Right cardiac atrium (tissue), 5 donors: Measurements from ENCODE around the gene UNC13C. TPM values are rescaled to one million over a fixed set of nuclear protein-coding genes. Genes with fewer than 3 reads are reported as not detected.
"Not testable (repeated sequence)": the region's sequence is repeated elsewhere in the genome, so short reads cannot be mapped to it uniquely, and the experiment has no call there.

Experiments used
- ATAC-seq, 2 donors: fragments of 200-7000 bp; cut with Tn5 transposase; one replicate each; pipeline versions ENCODE4 v1.8.0 to v1.9.1; 2020; ENCODE audit warnings: moderate library complexity in 2 of 2, mild to moderate bottlenecking in 1 of 2
- DNase-seq, 3 donors: peaks; one replicate each; pipeline ENCODE4 v3.0.0-alpha.2; 2020
- H3K27ac ChIP-seq: one replicate; pipeline ENCODE4 v1.5.1; 2013; ENCODE audit warnings: mild to moderate bottlenecking, low read length, control low read depth, moderate library complexity
- H3K27me3 ChIP-seq: one replicate; pipeline ENCODE4 v1.6.1; 2013; ENCODE audit not compliant: control insufficient read depth, insufficient read depth
- H3K4me1 ChIP-seq: one replicate; pipeline ENCODE4 v1.6.1; 2013; ENCODE audit warnings: low read length; ENCODE audit not compliant: control insufficient read depth, insufficient read depth
- H3K4me3 ChIP-seq: one replicate; pipeline ENCODE4 v1.5.1; 2013; ENCODE audit warnings: low read length, control low read depth
- H3K9me3 ChIP-seq: one replicate; pipeline ENCODE4 v1.6.1; 2013; ENCODE audit warnings: low read length; ENCODE audit not compliant: control insufficient read depth
- WGBS: extraction: QIAGEN DNeasy Blood & Tissue Kit; methylation state at CpG from one replicate; pipeline ENCODE4 v1.1.7; 2013; 5-methylcytosine and 5-hydroxymethylcytosine counted together
- intact Hi-C, 4 donors: fragments of 100-400 bp; cut with DNase I; formaldehyde crosslinking; loops; one replicate each; pipeline versions ENCODE4 v1.11.0 to v1.14.0; 2022 to 2023
- polyA plus RNA-seq: library from polyadenylated mRNA; stranded (reverse); fragments of 200-250 nt; gene quantifications from one replicate; pipeline ENCODE4 v1.2.3, GENCODE V29; 2013
- total RNA-seq, 4 donors: library from RNA; stranded (reverse); fragmentation: NEBNext Ultra II Directional; extraction: Animal tissue kit (Norgen Biotek cat#: 25700); gene quantifications; one replicate each; pipeline ENCODE4 v1.2.1, GENCODE V29; 2021
- donor health status: healthy with polysubstance abuse.
- donor health status: DM: no; HTN: yes; CAD: no.
- donor health status: DM: no; HTN: no; CAD: no.
- donor health status: DM: no; HTN: yes; CAD: no; lungs with severe emphysema.
- donor health status: DM: yes; HTN: yes; CAD: no.

Gene UNC13C
- total and polyA plus RNA-seq, 5 donors, result 0.05 to 0.57 (median 0.21) TPM

DNA sequence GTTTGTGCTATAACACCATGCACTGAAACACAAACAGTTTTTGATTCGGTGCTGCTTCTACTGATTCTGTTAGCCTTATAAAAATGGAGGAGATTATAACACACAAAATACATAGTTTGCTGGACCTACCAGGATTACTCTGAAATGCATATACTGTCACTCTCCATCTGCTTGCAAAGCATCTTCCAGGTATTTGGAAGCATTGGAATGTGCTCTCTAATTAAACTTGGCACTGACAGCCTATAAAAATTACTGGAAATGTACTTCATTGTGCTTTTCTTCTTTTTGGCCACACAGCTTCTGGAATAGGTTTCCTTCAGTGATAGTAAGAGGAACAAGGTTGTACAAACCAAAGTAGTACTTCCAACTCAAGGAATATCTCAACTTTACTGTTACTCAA is 376.1 kb downstream of the UNC13C start:
- intact Hi-C loops, result no loop called here
- Histone ChIP-seq H3K4me3 (no peak overlapping the region), H3K9me3 (no peaks in the 10 kb centered on the region), H3K27me3 (no peaks in the 10 kb centered on the region), H3K4me1 (no peaks in the 10 kb centered on the region), H3K27ac (no peak overlapping the region)
- WGBS, result 41% methylated on average over 1 of the region's 1 CpG
- DNase-seq (no peak), ATAC-seq (no peak)

DNA sequence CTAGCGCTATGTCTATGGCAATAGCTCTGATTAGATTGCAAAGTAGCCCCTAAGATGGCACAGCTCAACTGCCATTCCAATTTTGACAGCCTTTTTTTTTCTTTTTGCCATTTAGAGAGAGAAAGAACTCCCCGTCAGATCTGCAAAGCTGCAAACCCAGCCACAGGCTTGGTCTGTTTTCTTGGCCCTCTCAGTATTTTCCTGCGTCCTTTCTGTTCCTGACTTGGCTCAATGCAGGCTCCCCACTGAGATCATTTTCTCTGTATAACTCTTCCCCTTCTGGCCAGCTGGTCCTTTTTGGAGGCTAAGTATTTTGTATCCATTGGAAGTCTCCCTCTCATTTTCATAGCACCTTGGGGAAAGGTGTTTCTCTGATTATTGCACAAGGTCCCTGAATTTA is 386.7 kb downstream of the UNC13C start:
- Histone ChIP-seq H3K4me1 (no peaks in the 10 kb centered on the region), H3K27me3 (no peaks in the 10 kb centered on the region), H3K9me3 (no peaks in the 10 kb centered on the region), H3K27ac (no peak overlapping the region), H3K4me3 (no peak overlapping the region)
- ATAC-seq, result no peak
- 66% methylated on average over 3 of the region's 3 CpGs for WGBS
- intact Hi-C loops, result no loop called here
- no peak for DNase-seq

DNA sequence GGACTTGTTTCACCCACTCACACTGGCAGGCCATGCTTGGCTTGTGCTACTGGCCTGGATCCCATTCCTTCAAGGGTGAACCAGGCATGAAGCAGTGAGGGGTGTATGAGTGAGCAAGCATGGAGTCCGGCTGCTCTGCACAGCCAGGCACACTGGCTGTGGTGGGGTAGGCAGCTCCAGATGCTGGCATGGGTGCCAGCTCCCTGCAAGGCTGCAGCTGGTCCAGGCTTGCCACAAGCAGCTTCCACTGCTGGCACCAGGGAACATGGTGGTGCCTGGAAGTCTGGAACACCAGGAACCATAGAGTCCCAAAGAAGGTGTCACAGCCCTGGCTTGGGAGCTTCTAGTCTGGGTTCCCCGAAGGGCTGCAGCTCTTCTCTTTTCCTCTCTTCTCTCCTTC is 395.1 kb downstream of the UNC13C start:
- no peaks in the 10 kb centered on the region for H3K27me3 ChIP-seq
- no peaks in the 10 kb centered on the region for H3K9me3 ChIP-seq
- 90% methylated on average over 2 of the region's 2 CpGs for WGBS
- DNase-seq, result no peak
- no peak overlapping the region for H3K27ac ChIP-seq
- intact Hi-C loops, result no loop called here
- no peak for ATAC-seq
- no peak overlapping the region for H3K4me3 ChIP-seq
- H3K4me1 ChIP-seq, result no peaks in the 10 kb centered on the region

DNA sequence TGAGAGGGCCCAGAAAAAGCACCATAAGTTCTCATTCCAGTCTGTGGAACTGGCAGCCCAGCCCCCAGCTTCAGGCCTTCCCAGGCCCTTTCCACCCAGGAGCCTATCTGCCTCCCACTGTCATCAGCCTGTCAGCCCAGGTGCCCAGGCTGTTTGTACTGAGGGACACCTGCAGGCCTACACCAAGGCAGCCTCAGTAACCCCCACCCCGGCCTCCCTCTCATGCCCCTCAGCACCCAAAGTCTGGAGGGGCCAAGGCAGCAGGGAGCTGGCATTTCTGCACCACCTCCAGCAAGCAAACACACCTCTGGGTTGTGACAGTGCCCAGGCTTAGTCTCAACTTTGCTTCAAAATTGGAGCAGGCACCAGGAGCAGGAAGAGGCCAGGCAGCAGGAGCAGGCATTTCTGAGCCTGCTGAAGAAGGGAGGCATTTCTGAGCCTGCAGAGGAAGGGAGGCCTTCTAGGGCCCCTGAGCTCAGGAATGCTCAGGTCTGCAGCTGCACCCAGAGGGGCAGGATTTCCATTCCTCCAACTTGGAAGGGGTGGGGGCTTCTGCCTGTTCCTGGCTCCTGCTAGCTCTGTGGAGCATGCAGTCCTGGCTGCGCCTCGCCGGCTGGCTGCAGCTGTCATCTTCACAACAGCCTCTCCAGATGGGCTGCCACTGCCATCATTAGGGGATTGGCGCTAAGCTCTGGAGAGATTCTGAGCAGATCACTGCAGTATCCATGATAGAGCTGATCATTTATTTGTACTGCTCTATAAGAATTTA is 396.1 kb downstream of the UNC13C start:
- WGBS, result 84% methylated on average over 5 of the region's 5 CpGs
- H3K4me1 ChIP-seq, result no peaks in the 10 kb centered on the region
- no peak overlapping the region for H3K27ac ChIP-seq
- no peaks in the 10 kb centered on the region for H3K9me3 ChIP-seq
- no peaks in the 10 kb centered on the region for H3K27me3 ChIP-seq
- no peak for ATAC-seq
- no peak overlapping the region for H3K4me3 ChIP-seq
- no peak for DNase-seq
- intact Hi-C loops, result no loop called here

DNA sequence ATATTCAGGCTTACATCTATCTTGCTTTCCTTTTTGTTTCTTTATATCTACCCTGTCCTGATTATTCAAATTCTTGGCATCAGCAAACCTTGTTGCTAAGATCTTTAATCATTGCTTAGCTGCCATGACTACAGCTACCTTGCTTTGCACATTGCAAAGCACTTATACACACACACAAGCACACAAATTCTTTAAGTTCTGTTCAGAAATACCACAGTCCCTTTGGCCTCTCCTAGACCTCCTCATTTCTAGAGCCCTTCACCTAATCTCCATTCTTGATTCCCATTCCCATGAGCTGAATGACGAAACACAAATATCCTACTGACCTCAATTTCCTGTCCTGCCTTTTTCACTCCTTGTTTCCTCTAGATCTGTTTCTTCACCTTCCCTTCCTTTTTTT is 409.6 kb downstream of the UNC13C start:
- intact Hi-C loops, result no loop called here

DNA sequence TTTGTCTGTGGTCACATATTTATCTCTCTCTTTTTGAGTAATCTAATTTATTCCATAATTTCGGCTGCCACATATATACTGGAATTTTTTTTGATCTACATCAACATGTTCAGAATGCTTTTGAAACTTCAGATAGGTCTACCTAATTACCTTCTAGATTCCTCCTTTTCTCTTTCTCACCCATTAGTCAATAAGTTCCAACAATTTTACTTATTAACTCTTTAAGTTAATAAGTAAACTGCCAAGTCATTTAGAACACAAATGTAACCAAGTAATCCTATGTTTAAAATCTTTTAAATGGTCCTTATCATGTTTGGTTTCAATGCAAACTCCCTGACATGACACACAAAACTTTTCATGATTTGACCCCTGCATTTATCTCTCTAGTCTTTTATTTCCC is 410.5 kb downstream of the UNC13C start:
- intact Hi-C loops, result no loop called here
- WGBS, result 81% methylated on average over 1 of the region's 1 CpG
- no peak for DNase-seq
- no peaks in the 10 kb centered on the region for H3K4me1 ChIP-seq
- no peak overlapping the region for H3K27ac ChIP-seq
- no peaks in the 10 kb centered on the region for H3K27me3 ChIP-seq
- H3K4me3 ChIP-seq, result no peak overlapping the region
- ATAC-seq, result no peak
- H3K9me3 ChIP-seq, result no peaks in the 10 kb centered on the region

More for the DNA sequence above, 409.6 kb downstream of the UNC13C start:
- Histone ChIP-seq H3K4me1 (no peaks in the 10 kb centered on the region), H3K27me3 (no peaks in the 10 kb centered on the region), H3K4me3 (no peak overlapping the region), H3K27ac (no peak overlapping the region), H3K9me3 (no peaks in the 10 kb centered on the region)
- ATAC-seq (no peak), DNase-seq (no peak)
- 48% methylated on average over 1 of the region's 1 CpG for WGBS

DNA sequence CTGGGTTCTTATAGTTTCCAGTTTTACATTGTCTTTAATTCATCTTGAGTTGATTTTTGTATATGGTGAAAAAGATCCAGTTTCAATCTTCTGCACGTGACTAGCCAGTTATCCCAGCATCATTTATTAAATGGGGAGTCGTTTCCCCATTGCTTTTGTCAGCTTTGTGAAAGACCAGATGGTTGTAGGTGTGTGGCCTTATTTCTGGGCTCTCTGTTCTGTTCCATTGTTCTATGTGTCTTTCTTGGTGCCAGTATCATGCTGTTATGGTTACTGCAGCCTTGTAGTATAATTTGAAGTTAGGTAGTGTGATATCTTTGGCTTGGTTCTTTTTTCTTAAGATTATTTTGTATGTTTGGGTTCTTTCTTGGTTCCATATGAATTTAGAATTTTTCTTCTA is 432.2 kb downstream of the UNC13C start:
- ATAC-seq, result no peak
- intact Hi-C loops, result no loop called here
- no peaks in the 10 kb centered on the region for H3K9me3 ChIP-seq

DNA sequence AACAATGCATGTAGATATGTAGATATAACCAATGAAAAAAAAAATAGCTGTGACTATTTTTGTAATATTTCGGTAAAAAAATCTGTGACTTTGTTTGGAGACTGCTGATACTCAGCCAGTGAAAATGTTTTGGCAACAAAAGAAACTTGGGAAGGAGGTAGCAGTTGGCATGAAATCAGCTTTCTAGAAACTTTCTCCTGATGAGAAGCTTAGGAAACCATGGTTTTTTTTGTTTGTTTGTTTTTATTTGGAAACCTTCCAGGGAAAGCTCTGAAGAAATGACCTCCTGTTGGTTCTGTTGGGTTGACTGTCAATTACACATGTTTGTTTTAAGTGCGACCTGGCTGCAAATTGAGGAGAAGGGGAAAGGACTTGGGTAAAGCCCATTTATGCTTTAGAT is 445.9 kb downstream of the UNC13C start:
- Histone ChIP-seq H3K4me1 (no peaks in the 10 kb centered on the region), H3K4me3 (no peak overlapping the region), H3K9me3 (no peaks in the 10 kb centered on the region), H3K27me3 (no peaks in the 10 kb centered on the region), H3K27ac (no peak overlapping the region)
- WGBS, result 32% methylated on average over 2 of the region's 2 CpGs
- DNase-seq (no peak), ATAC-seq (no peak)
- intact Hi-C loops, result no loop called here

More for the DNA sequence above, 432.2 kb downstream of the UNC13C start:
- Histone ChIP-seq H3K27ac (no peak overlapping the region), H3K4me3 (no peak overlapping the region), H3K27me3 (no peaks in the 10 kb centered on the region), H3K4me1 (no peaks in the 10 kb centered on the region)
- no peak for DNase-seq
- 71% methylated on average over 2 of the region's 2 CpGs for WGBS

DNA sequence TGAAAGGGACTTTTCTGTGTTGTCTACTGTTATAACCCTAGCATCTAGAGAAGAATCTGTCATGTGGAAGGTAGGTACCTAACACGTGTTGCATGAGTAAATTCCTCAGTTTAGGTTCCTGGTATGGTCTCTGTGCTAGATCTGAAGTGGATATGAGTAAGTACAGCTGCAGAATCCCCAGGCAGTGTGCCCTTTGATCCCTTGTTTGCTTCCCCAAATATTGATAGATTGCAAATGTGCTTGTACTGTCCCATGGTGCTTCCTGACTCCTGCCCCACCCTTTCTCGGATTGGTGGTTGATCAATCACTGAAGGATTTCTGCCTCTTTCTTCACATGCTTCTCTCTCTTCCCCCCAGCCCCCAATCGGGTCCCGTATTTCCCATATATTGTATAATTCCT is 450.4 kb downstream of the UNC13C start:
- H3K4me1 ChIP-seq, result no peaks in the 10 kb centered on the region
- ATAC-seq (no peak), DNase-seq (no peak)
- no peak overlapping the region for H3K4me3 ChIP-seq
- intact Hi-C loops, result no loop called here
- H3K27me3 ChIP-seq, result no peaks in the 10 kb centered on the region
- no peaks in the 10 kb centered on the region for H3K9me3 ChIP-seq
- WGBS, result 80% methylated on average over 4 of the region's 4 CpGs
- H3K27ac ChIP-seq, result no peak overlapping the region

DNA sequence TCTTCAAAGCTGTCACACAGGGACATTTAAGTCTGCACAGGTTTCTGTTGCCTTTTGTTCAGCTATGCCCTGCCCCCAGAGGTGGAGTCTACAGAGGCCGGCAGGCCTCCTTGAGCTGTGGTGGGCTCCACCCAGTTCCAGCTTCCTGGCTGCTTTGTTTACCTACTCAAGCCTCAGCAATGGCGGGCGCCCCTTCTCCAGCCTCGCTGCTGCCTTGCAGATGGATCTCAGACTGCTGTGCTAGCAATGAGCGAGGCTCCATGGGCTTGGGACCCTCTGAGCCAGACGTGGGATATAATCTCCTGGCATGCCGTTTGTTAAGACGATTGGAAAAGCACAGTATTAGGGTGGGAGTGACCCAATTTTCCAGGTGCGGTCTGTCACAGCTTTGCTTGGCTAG is 472.0 kb downstream of the UNC13C start:
- H3K4me3 ChIP-seq, H3K4me1 ChIP-seq, intact Hi-C loops, H3K9me3 ChIP-seq, H3K27ac ChIP-seq, H3K27me3 ChIP-seq, ATAC-seq: not testable (repeated sequence)
- peak; percentile 10 to 40 (median 11) for DNase-seq
- WGBS, result 90% methylated on average over 9 of the region's 9 CpGs

DNA sequence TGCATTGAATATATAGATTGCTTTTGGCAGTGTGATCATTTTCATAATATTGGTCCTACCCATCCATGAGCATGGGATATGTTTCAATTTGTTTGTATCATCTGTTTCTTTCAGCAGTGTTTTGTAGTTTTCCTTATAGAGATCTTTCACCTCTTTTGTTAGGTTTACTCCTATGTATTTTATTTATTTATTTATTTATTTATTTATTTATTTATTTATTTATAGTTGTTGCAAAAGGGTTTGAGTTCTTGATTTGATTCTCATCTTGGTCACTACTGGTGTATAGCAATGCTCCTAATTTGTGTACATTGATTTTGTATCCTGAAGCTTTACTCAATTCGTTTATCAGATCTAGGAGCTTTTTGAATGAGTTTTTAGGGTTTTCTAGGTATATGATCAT is 478.2 kb downstream of the UNC13C start:
- intact Hi-C loops, result no loop called here
- DNase-seq (no peak), ATAC-seq (no peak)
- no peaks in the 10 kb centered on the region for H3K4me1 ChIP-seq
- 65% methylated on average over 1 of the region's 1 CpG for WGBS
- no peaks in the 10 kb centered on the region for H3K27me3 ChIP-seq
- H3K4me3 ChIP-seq, result no peak overlapping the region
- peaks cover 1% of the 10 kb centered on the region for H3K9me3 ChIP-seq
- no peak overlapping the region for H3K27ac ChIP-seq

DNA sequence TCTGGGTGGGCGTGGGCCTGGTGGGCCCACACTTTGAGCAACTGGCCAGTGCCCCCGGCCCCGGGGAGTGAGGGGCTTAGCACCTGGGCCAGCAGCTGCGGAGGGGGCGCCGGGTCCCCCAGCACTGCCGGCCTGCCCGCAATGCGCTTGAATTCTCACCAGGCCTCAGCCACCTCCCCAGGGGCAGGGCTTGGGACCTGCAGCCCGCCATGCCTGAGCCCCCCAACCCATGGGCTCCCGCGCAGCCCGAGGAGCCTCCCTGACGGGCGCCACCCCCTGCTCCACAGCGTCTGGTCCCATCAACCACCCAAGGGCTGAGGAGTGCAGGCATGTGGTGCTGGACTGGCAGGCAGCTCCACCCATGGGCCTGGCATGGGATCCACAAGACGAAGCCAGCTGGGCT is 484.3 kb downstream of the UNC13C start:
- no peaks in the 10 kb centered on the region for H3K27me3 ChIP-seq
- intact Hi-C loops, result no loop called here
- H3K9me3 ChIP-seq, result no peaks in the 10 kb centered on the region
- 89% methylated on average over 17 of the region's 17 CpGs for WGBS
- H3K4me3 ChIP-seq, result no peak overlapping the region
- no peak overlapping the region for H3K27ac ChIP-seq
- DNase-seq, result peak in 1 of 3 donors; percentile 32
- no peak for ATAC-seq
- no peaks in the 10 kb centered on the region for H3K4me1 ChIP-seq
